Measurements from ENCODE around the gene SNCAIP. TPM values are rescaled to one million over a fixed set of nuclear protein-coding genes. Genes with fewer than 3 reads are reported as not detected.

Gene SNCAIP
- total RNA-seq, 2 donors from 2014 or later = not detected

GRCh38 chr5:122507045-122507444 lies 195.0 kb downstream of the SNCAIP start:
- ATAC-seq (replicated peaks in 1 of 2) (no peak), DNase-seq (no peak)
- Mint-ChIP-seq H3K4me3 (no peak overlapping the region), H3K9me3 (no peaks in the 10 kb centered on the region), H3K27ac (no peak overlapping the region), H3K4me1 (ENCODE audit: low read depth) (no peaks in the 10 kb centered on the region), H3K27me3 (ENCODE audit: low read depth) (no peaks in the 10 kb centered on the region), H3K36me3 (ENCODE audit: insufficient read depth in 2 of 2) (no peaks in the 10 kb centered on the region)

GRCh38 chr5:122507581-122507980 lies 195.5 kb downstream of the SNCAIP start:
- H3K4me3 Mint-ChIP-seq = no peak overlapping the region
- H3K27me3 Mint-ChIP-seq (ENCODE audit: low read depth) = no peaks in the 10 kb centered on the region
- no peak overlapping the region for H3K27ac Mint-ChIP-seq

DNA sequence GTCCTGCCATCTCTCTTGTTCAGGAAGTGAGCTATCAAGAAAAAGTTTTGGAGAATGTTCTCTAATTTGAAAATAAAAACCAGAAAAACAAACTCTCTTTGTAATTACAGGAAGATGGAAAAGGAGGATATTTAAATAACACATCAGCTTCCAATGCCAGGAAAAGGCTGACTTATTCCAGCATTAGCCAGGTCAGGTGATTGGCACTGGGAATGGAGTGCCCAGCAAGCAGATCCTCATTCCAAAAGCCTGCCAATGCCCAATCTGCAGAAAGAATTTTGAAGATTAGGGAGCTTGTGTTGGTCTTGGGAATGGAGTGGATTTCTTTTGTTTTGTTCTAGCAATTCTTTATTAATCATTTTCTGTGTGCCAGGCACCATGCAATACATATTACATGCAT lies 196.6 kb downstream of the SNCAIP start:
- no peak for DNase-seq
- Mint-ChIP-seq H3K27me3 (ENCODE audit: low read depth) (no peaks in the 10 kb centered on the region), H3K36me3 (ENCODE audit: insufficient read depth in 2 of 2) (no peaks in the 10 kb centered on the region), H3K27ac (no peak overlapping the region), H3K9me3 (peaks cover 0 to 1% of the 10 kb centered on the region in 2 donors), H3K4me3 (no peak overlapping the region), H3K4me1 (ENCODE audit: low read depth) (no peaks in the 10 kb centered on the region)
- ATAC-seq (replicated peaks in 1 of 2) = no peak

More at GRCh38 chr5:122507581-122507980, 195.5 kb downstream of the SNCAIP start:
- DNase-seq (no peak), ATAC-seq (replicated peaks in 1 of 2) (no peak)
- H3K9me3 Mint-ChIP-seq = no peaks in the 10 kb centered on the region
- no peaks in the 10 kb centered on the region for H3K4me1 Mint-ChIP-seq (ENCODE audit: low read depth)
- H3K36me3 Mint-ChIP-seq (ENCODE audit: insufficient read depth in 2 of 2) = no peaks in the 10 kb centered on the region

Other genes starting within 250 kb of the SNCAIP start
- not detected for gene LOX, start 234.0 kb upstream of the SNCAIP start, total RNA-seq
- gene ZNF474, start 182.7 kb upstream of the SNCAIP start, total RNA-seq = under 1 TPM in 1 of 2 donors, not detected in 1; 0.12 TPM

Data from activated T-cell treated with anti-CD3 and anti-CD28 coated beads, Interleukin-2, amount 50 U/mL, for 72 hours (primary cell).